Spinal cord (tissue), 10 donors: ENCODE results near the gene RASA4B. TPM values are rescaled to one million over a fixed set of nuclear protein-coding genes. Genes with fewer than 3 reads are reported as not detected.
"Not testable (repeated sequence)": the region's sequence is repeated elsewhere in the genome, so short reads cannot be mapped to it uniquely, and the experiment has no call there.

Source experiments
- DNase-seq, 6 donors: peaks; one replicate each; pipeline versions ENCODE4 v3.0.0 to v3.0.0-alpha.2; 2013 to 2015; ENCODE audit warnings: low spot score in 6 of 6, low read depth in 4 of 6
- H3K27ac ChIP-seq: one replicate; pipeline ENCODE4 v1.5.1; 2013; ENCODE audit warnings: low read depth, low read length, control low read depth
- H3K27me3 ChIP-seq: one replicate; pipeline ENCODE4 v1.6.1; 2013; ENCODE audit warnings: low read length; ENCODE audit not compliant: control insufficient read depth, insufficient read depth
- H3K36me3 ChIP-seq: one replicate; pipeline ENCODE4 v1.6.1; 2013; ENCODE audit warnings: low read length; ENCODE audit not compliant: control insufficient read depth, insufficient read depth
- H3K4me1 ChIP-seq: one replicate; pipeline ENCODE4 v1.6.1; 2013; ENCODE audit warnings: low read length; ENCODE audit not compliant: control insufficient read depth, insufficient read depth
- H3K4me3 ChIP-seq: one replicate; pipeline ENCODE4 v1.5.1; 2013; ENCODE audit warnings: low read depth, low read length, control low read depth
- H3K9me3 ChIP-seq: one replicate; pipeline ENCODE4 v1.6.1; 2013; ENCODE audit warnings: low read length; ENCODE audit not compliant: control insufficient read depth, insufficient read depth
- WGBS: methylation state at CpG from one replicate; pipeline ENCODE4 v1.1.5; 2013; ENCODE audit warnings: missing lambda C conversion rate; ENCODE audit not compliant: insufficient coverage; 5-methylcytosine and 5-hydroxymethylcytosine counted together
- long read RNA-seq, 4 donors: transcript quantifications; one replicate each; lab custom pipeline, GENCODE V29; 2026
- polyA plus RNA-seq, 2 donors: library from polyadenylated mRNA; unstranded; fragments of 120-200 nt; gene quantifications; one replicate each; pipeline ENCODE4 v1.2.1, GENCODE V29; 2013; ENCODE audit not compliant: insufficient read length in 2 of 2
- total RNA-seq, 2 donors: library from RNA; depleted of rRNA in 1 of 2; stranded (reverse); fragments of 120-200 nt in 1 of 2; fragments of >200 nt in 1 of 2; gene quantifications; one replicate each; pipeline versions ENCODE4 v1.2.3 to v1.2.4, GENCODE V29; 2013 to 2014
- donor health status: healthy.

RASA4B gene
- total RNA-seq (10 to 100 TPM; 11.1 to 12.5 TPM), polyA plus RNA-seq (10 to 100 TPM; 34.2 to 65.3 TPM)
- long read RNA-seq, donor 1 = 0 reads
- long read RNA-seq, donor 2, partial matches to known transcripts = 0 of 1 reads
- long read RNA-seq, donor 2, other reads (novel, unspliced or antisense) = 0 of 1 reads
- long read RNA-seq, donor 3, partial matches to known transcripts = 0 of 1 reads
- long read RNA-seq, donor 3, other reads (novel, unspliced or antisense) = 0 of 1 reads
- long read RNA-seq, donor 4, partial matches to known transcripts = 0 of 2 reads
- long read RNA-seq, donor 4, other reads (novel, unspliced or antisense) = 0 of 2 reads

DNA sequence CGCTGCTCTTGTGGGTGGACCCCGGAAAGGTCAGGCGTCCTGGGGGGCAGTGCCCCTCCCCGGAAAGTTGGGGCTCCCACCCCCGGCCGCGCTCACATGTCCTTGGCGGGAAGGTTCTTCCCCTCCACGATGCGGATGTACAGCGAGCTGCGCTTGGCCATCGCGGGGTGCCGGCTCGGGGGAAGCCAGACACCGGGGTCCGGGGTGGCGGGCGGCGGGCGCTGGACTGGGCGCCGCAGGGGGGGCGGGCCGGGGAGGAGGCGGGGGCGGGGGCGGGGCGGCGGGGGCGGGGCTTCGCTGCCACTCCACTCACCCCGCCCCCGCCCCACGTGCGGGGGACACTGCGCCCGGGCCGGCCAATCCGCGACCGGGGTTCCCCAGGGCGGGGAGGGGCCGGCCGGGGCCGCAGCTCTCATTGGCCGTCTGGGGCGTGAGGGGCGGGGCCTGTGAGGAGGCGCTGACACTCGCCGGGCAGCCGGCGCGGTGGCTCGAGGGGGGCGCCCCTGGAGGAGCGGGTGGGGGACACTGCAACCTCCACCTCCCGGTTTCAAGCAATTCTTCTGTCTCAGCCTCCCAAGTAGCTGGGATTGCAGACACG is at the start of gene RASA4B:
TSS of gene RASA4B (minus strand) at position 228 of the 598 bp plus-strand sequence. CDS start at position 161, 67 bp downstream.
- H3K4me3 ChIP-seq = peak within 1 kb of the TSS; percentile 26
- not testable (repeated sequence) for H3K27ac ChIP-seq, H3K9me3 ChIP-seq, H3K4me1 ChIP-seq, H3K36me3 ChIP-seq, H3K27me3 ChIP-seq
- WGBS = no CpG with 5 or more reads among the region's 61 CpGs
- peak in 3 of 6 donors; percentile 7 to 47 (median 12) for DNase-seq

GRCh38 chr7:102550808-102551422 is 33.3 kb upstream of the RASA4B start, which contains the start of gene SPDYE2:
Gene SPDYE2, plus strand, starts transcription at chr7:102551226. Its CDS starts 2,030 bp downstream, at chr7:102553256.
- not testable (repeated sequence) for H3K4me3 ChIP-seq, H3K4me1 ChIP-seq, H3K36me3 ChIP-seq, H3K9me3 ChIP-seq, DNase-seq, H3K27ac ChIP-seq, H3K27me3 ChIP-seq
- WGBS = no CpG with 5 or more reads among the region's 6 CpGs

DNA sequence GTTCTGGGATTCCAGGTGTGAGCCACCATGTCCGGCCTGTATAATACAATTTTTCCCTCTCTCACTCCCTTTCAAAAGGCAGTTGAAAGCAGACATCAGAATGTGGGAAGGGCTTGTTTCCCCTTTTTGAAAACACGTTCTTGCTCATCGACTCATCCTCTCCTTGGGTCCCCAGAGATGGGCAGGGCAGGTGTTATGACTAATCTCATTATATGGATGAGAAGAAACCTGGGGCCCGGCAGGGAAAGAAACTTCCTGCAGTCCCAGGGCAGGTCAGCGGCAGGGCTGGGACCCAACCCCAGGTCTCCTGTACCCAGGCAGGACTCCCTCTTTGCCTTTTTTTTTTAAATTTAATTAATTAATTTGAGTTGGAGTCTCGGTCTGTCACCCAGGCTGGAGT is 28.8 kb upstream of the RASA4B start:
- not testable (repeated sequence) for H3K27ac ChIP-seq, H3K27me3 ChIP-seq
- WGBS = no CpG with 5 or more reads among the region's 6 CpGs

GRCh38 chr7:102545288-102545687 is 27.7 kb upstream of the RASA4B start:
- not testable (repeated sequence) for H3K9me3 ChIP-seq, H3K27me3 ChIP-seq, H3K36me3 ChIP-seq, H3K27ac ChIP-seq, DNase-seq, H3K4me3 ChIP-seq, H3K4me1 ChIP-seq
- no CpG with 5 or more reads among the region's 12 CpGs for WGBS

More for the DNA sequence above, 28.8 kb upstream of the RASA4B start:
- not testable (repeated sequence) for H3K36me3 ChIP-seq, H3K4me3 ChIP-seq, H3K9me3 ChIP-seq, H3K4me1 ChIP-seq, DNase-seq

DNA sequence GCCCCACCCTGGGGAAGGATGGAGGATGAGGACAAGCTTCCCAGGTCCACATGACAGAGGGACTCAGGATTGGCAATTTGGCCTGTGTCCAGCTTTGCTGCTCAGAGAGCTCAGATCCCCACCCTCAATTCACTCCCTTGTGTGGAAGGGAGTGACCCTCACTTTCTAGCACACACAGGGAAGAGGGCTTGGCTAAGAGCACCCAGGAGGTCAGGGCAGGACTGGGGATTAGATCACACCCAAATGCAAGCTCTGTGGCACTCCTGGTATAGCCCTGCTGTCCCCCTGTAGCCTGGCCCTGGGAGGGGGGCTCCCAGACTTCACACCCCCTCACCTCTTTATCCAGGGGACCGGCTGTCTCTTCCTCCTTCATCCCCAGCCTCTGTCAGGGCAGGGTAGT is 26.8 kb upstream of the RASA4B start:
- WGBS = no CpG with 5 or more reads among the region's 1 CpG

GRCh38 chr7:102543596-102543995 is 26.0 kb upstream of the RASA4B start, which contains the start of gene UPK3BL2:
Gene UPK3BL2, minus strand, starts transcription at chr7:102543696. Its CDS starts 60 bp downstream, at chr7:102543636.
- H3K4me3 ChIP-seq, H3K36me3 ChIP-seq, H3K27me3 ChIP-seq, H3K9me3 ChIP-seq, H3K27ac ChIP-seq, DNase-seq, H3K4me1 ChIP-seq: not testable (repeated sequence)
- no CpG with 5 or more reads among the region's 8 CpGs for WGBS

More for the DNA sequence above, 26.8 kb upstream of the RASA4B start:
- DNase-seq, H3K4me3 ChIP-seq, H3K27ac ChIP-seq, H3K27me3 ChIP-seq, H3K4me1 ChIP-seq, H3K9me3 ChIP-seq, H3K36me3 ChIP-seq: not testable (repeated sequence)

DNA sequence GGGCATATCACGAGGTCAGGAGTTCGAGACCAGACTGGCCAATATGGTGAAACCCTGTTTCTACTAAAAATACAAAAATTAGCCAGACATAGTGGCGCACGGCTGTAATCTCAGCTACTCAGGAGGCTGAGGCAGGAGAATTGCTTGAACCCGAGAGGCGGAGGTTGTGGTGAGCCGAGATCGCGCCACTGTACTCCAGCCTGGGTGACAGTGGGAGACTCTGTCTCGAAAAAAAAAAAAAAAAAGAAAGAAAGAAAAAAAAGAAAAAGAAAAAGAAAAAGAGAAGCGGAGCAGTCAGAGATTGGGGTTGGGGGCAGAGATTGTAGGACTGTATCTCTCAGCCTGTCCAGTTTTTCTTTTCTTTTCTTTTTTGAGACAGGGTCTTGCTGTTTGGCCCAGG is 25.2 kb upstream of the RASA4B start:
- H3K27me3 ChIP-seq, H3K36me3 ChIP-seq, H3K4me1 ChIP-seq, H3K9me3 ChIP-seq, H3K27ac ChIP-seq, DNase-seq, H3K4me3 ChIP-seq: not testable (repeated sequence)
- no CpG with 5 or more reads among the region's 11 CpGs for WGBS

- not testable (repeated sequence) for H3K27me3 ChIP-seq, H3K27ac ChIP-seq, H3K9me3 ChIP-seq, H3K36me3 ChIP-seq, H3K4me1 ChIP-seq, H3K4me3 ChIP-seq, DNase-seq
- no CpG with 5 or more reads among the region's 8 CpGs for WGBS
These were observed 24.5 kb upstream of the RASA4B start for GRCh38 chr7:102542083-102542482.

GRCh38 chr7:102540604-102541003 is 23.0 kb upstream of the RASA4B start:
- H3K36me3 ChIP-seq, H3K27ac ChIP-seq, DNase-seq, H3K4me3 ChIP-seq, H3K4me1 ChIP-seq, H3K27me3 ChIP-seq, H3K9me3 ChIP-seq: not testable (repeated sequence)
- WGBS = no CpG with 5 or more reads among the region's 6 CpGs
